Epithelial cell of esophagus (primary cell): ENCODE data around the gene ELAVL1.

Experiments
- DNase-seq: peaks from one replicate; pipeline ENCODE4 v3.0.0; 2010; ENCODE audit warnings: low read depth
- H3K4me3 ChIP-seq: 2 replicates; pipeline ENCODE4 v1.5.1; 2011; ENCODE audit warnings: mild to moderate bottlenecking, low read length, control low read depth
- TF ChIP-seq, protein P1 (sequence below): IDR thresholded peaks from 2 replicates; pipeline ENCODE4 v1.5.1; 2011; ENCODE audit warnings: low read depth, mild to moderate bottlenecking, low read length, control low read depth, inconsistent platforms; ENCODE audit not compliant: insufficient read depth; ENCODE audit errors: missing control alignments

The ELAVL1 gene

GRCh38 chr19:7994114-7994513 lies 11.3 kb downstream of the ELAVL1 start:
- TF ChIP-seq, protein P1, sequence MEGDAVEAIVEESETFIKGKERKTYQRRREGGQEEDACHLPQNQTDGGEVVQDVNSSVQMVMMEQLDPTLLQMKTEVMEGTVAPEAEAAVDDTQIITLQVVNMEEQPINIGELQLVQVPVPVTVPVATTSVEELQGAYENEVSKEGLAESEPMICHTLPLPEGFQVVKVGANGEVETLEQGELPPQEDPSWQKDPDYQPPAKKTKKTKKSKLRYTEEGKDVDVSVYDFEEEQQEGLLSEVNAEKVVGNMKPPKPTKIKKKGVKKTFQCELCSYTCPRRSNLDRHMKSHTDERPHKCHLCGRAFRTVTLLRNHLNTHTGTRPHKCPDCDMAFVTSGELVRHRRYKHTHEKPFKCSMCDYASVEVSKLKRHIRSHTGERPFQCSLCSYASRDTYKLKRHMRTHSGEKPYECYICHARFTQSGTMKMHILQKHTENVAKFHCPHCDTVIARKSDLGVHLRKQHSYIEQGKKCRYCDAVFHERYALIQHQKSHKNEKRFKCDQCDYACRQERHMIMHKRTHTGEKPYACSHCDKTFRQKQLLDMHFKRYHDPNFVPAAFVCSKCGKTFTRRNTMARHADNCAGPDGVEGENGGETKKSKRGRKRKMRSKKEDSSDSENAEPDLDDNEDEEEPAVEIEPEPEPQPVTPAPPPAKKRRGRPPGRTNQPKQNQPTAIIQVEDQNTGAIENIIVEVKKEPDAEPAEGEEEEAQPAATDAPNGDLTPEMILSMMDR = no peak
- no peak overlapping the region for H3K4me3 ChIP-seq
- DNase-seq = no peak

DNA sequence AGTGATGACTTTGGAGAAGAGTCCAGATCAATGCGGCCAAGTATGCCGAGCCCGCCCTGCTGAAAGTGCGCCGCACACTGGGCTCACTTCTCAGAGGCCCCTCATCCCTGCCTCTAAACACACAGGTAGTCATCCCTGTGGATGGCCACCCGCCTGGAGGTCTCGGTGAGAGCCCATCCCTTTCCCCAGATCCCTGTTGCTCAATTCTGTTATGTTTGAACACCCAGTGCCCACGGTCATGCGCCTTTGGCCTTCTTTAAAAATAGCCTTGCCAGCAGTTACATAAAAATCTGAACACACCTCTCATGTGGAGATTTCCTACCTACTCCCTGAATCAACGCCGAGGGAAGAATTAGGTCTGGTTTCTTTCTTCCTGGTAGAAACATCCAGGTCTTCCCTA lies 11.9 kb downstream of the ELAVL1 start:
- no peak for DNase-seq
- H3K4me3 ChIP-seq = no peak overlapping the region

GRCh38 chr19:7992575-7992974 lies 12.9 kb downstream of the ELAVL1 start:
- H3K4me3 ChIP-seq = no peak overlapping the region
- peak; percentile 62 for DNase-seq
- TF ChIP-seq, protein P1 = no peak

More for the DNA sequence above, 11.9 kb downstream of the ELAVL1 start:
- TF ChIP-seq, protein P1 = no peak

GRCh38 chr19:7989071-7989575 lies 16.3 kb downstream of the ELAVL1 start:
- TF ChIP-seq, protein P1 = no peak
- peak; percentile 52 for DNase-seq
- H3K4me3 ChIP-seq = no peak overlapping the region

DNA sequence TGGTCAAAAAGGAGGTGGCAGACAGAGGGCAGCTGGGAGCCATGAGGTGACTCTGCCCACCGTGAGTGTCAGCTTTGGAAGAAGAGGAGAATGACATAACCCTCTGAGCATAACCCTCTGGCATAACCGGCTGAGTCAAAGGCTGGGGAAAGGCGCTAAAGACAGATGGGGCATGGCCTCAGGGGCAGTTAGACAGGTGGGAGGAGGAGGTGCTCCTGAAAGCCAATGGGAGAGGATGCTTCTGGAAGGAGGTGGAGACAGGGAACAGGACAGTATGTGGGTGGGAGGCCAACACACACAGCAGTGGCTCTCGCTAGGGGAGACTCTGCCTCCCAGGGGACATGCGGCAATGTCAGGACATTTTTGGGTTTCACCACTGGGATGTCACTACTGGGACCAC lies 17.1 kb downstream of the ELAVL1 start:
- TF ChIP-seq, protein P1 = no peak
- H3K4me3 ChIP-seq = no peak overlapping the region
- peak; percentile 61 for DNase-seq

GRCh38 chr19:7987114-7987768 lies 18.2 kb downstream of the ELAVL1 start:
- no peak overlapping the region for H3K4me3 ChIP-seq
- TF ChIP-seq, protein P1 = no peak
- no peak for DNase-seq
